ENCODE measurements around the gene PASD1. TPM values are rescaled to one million over a fixed set of nuclear protein-coding genes. Genes with fewer than 3 reads are reported as not detected.

PASD1 gene
- total RNA-seq, 4 donors from 2014 or later = not detected

DNA sequence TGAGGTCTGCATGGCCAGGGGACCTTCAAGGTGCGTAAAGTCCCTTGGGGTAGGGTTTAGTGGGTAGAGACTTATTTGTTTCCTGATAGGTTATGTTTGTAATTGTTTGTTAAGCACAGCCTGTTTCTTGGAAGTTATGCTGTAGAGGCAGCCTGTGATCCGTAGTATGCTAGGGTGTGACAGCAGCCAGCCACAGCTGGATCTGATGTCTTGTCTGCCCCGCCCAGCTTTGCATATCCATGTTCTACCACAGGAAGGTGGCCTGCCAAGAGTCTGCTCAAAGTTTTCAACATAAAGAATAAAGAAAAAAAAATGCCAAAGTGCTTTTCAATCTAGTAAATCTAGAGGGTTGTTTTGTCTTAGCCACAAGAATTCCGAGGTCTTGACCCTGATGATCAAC lies 112.7 kb downstream of the PASD1 start:
- no peak for DNase-seq
- no peaks in the 10 kb centered on the region for H3K9me3 ChIP-seq
- no peak overlapping the region for H3K27ac ChIP-seq
- no peaks in the 10 kb centered on the region for H3K4me1 ChIP-seq
- H3K27me3 ChIP-seq = no peaks in the 10 kb centered on the region
- no peak overlapping the region for H3K4me3 ChIP-seq
- intact Hi-C loops (cut with DNase I; ENCODE audit: low total_unique reads) = no loop called here
- H3K36me3 ChIP-seq = no peaks in the 10 kb centered on the region
- TF ChIP-seq POLR2A (IDR thresholded peaks at IDR 0.05) = no peak
- TF ChIP-seq, protein P1, sequence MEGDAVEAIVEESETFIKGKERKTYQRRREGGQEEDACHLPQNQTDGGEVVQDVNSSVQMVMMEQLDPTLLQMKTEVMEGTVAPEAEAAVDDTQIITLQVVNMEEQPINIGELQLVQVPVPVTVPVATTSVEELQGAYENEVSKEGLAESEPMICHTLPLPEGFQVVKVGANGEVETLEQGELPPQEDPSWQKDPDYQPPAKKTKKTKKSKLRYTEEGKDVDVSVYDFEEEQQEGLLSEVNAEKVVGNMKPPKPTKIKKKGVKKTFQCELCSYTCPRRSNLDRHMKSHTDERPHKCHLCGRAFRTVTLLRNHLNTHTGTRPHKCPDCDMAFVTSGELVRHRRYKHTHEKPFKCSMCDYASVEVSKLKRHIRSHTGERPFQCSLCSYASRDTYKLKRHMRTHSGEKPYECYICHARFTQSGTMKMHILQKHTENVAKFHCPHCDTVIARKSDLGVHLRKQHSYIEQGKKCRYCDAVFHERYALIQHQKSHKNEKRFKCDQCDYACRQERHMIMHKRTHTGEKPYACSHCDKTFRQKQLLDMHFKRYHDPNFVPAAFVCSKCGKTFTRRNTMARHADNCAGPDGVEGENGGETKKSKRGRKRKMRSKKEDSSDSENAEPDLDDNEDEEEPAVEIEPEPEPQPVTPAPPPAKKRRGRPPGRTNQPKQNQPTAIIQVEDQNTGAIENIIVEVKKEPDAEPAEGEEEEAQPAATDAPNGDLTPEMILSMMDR (IDR thresholded peaks at IDR 0.05) = no peak

DNA sequence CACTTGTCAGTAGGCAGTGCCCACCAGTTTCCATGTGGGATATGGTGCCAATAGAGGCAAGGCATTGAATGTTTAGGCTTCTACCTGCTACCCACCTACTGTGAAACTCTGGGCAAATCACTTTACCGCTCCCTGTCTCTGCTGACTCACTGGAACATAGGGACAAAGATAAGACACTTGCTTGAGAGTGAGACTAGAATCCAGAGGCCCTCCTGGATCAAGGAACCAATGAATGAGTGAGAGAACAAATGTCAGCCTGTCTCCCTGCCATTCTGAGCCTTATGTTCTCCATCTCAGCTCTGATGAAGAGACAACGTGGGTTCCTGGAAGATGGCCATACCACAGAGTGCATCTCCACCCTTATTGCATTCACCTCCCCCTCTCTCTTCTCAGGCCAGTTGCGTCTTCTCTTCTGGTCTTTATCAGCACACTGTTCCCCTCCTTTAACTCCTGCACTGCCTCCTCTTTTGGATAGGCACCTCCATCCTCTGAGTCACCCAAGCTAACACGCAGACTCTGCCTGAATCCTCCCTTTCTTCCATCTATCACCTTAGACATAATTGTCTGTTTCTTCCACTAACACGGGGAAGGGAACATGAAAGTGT lies 116.4 kb downstream of the PASD1 start:
- DNase-seq = no peak
- TF ChIP-seq, protein P1 (IDR thresholded peaks at IDR 0.05) = no peak
- no peak for TF ChIP-seq POLR2A (IDR thresholded peaks at IDR 0.05)
- H3K9me3 ChIP-seq = no peaks in the 10 kb centered on the region
- no peak overlapping the region for H3K4me3 ChIP-seq
- H3K36me3 ChIP-seq = no peaks in the 10 kb centered on the region
- no peak overlapping the region for H3K27ac ChIP-seq
- H3K4me1 ChIP-seq = no peaks in the 10 kb centered on the region
- intact Hi-C loops (cut with DNase I; ENCODE audit: low total_unique reads) = no loop called here
- no peaks in the 10 kb centered on the region for H3K27me3 ChIP-seq

DNA sequence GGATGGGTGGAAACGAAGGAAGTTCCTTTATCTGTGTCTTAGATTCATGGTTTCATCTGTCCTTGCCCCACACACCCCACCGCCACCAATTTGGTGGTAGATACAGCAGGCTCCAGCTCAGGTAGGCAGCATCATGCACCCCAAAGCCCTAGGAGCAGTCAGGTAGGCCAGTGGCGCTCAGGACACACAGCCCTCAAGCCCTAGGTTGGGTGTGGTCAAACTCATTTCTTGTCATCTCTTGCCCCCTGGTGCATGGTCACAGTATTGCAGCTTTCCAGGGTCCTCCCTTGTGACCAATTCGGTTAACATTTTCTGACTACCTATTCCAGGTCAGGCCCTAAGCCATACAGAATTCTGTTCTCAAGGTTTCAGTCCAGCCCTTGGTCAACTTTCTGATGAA lies 117.3 kb downstream of the PASD1 start:
- Histone ChIP-seq H3K4me1 (no peaks in the 10 kb centered on the region), H3K4me3 (no peak overlapping the region), H3K27ac (no peak overlapping the region), H3K27me3 (no peaks in the 10 kb centered on the region), H3K36me3 (no peaks in the 10 kb centered on the region), H3K9me3 (no peaks in the 10 kb centered on the region)
- TF ChIP-seq POLR2A (IDR thresholded peaks at IDR 0.05) = no peak
- TF ChIP-seq, protein P1 (IDR thresholded peaks at IDR 0.05) = peak in 2 of 4 experiments; percentile 28 to 46
- DNase-seq = no peak
- intact Hi-C loops (cut with DNase I; ENCODE audit: low total_unique reads) = no loop called here

DNA sequence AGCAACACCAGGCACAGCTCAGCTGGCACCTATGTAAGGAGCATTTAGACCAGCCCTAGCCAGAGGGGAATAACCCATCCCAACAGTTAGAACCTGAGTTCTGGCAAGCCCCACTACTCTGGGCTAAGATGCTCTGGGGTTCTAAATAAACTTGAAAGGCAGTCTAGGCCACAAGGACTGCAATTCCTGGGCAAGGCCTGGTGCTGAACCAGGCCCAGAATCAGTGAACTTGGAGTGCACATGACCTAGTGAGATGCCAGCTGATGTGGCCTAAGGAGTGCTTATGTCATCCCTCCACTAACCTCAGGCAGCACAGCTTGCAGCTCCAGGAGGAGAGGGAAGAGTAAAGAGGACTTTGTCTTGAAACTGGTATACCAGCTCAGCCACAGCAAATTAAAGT lies 124.2 kb downstream of the PASD1 start:
- no peaks in the 10 kb centered on the region for H3K36me3 ChIP-seq
- no peak for TF ChIP-seq POLR2A (IDR thresholded peaks at IDR 0.05)
- TF ChIP-seq, protein P1 (IDR thresholded peaks at IDR 0.05) = no peak
- H3K27ac ChIP-seq = no peak overlapping the region
- no peaks in the 10 kb centered on the region for H3K9me3 ChIP-seq
- no peaks in the 10 kb centered on the region for H3K4me1 ChIP-seq
- DNase-seq = no peak
- H3K27me3 ChIP-seq = peaks cover 0 to 3% of the 10 kb centered on the region in 2 donors
- H3K4me3 ChIP-seq = no peak overlapping the region
- intact Hi-C loops (cut with DNase I; ENCODE audit: low total_unique reads) = no loop called here

DNA sequence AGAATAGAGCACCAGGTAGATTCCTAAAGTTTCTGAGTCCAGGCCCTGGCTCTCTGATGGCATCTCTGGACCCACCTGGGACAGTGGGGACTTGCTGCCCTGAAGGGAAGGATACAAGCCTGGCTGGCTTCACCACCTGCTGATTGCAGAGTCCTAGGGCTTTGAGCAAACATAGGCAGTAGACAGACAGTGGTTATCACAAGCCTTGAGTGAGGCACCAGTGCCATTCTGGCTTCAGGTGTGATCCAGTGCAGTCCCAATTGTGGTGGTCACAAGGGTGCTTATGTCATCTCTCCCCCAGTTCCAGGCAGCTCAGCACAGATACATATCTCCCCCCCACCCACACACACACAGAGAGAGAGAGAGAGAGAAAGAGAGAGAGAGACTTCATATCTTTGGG lies 125.2 kb downstream of the PASD1 start:
- TF ChIP-seq POLR2A (IDR thresholded peaks at IDR 0.05) = no peak
- TF ChIP-seq, protein P1 (IDR thresholded peaks at IDR 0.05) = no peak
- Histone ChIP-seq H3K36me3 (no peaks in the 10 kb centered on the region), H3K27ac (no peak overlapping the region), H3K4me1 (no peaks in the 10 kb centered on the region), H3K27me3 (peaks cover 0 to 3% of the 10 kb centered on the region in 2 donors), H3K9me3 (no peaks in the 10 kb centered on the region), H3K4me3 (no peak overlapping the region)
- intact Hi-C loops (cut with DNase I; ENCODE audit: low total_unique reads) = no loop called here
- DNase-seq = no peak
